Transverse colon (tissue), 4 donors: ENCODE measurements around the gene GAS2L2.

Experiments
- EP300 ChIP-seq: sonication (generic); formaldehyde crosslinking; IDR thresholded peaks from one replicate; pipeline ENCODE4 v1.6.1; 2017; ENCODE audit warnings: antibody characterized with exemption, low read depth
- POLR2A ChIP-seq: fragments of 450-650 bp; IDR thresholded peaks from one replicate; pipeline ENCODE4 v1.6.1; 2016; ENCODE audit warnings: antibody characterized with exemption, mild to moderate bottlenecking, moderate library complexity
- POLR2AphosphoS5 ChIP-seq, 3 donors: sonication (generic); formaldehyde crosslinking; IDR thresholded peaks; one replicate each; pipeline ENCODE4 v1.6.1; 2016; ENCODE audit warnings: antibody characterized with exemption in 3 of 3
- TF ChIP-seq, protein P1 (sequence below), 5 experiments: fragments of 200-600 bp in 3 of 5; fragments of 450-650 bp in 2 of 5; sonication (generic) in 3 of 5; IDR thresholded peaks; 1 replicate in 2 of 5; 2 replicates in 3 of 5; pipeline ENCODE4 v1.5.1; 2016 to 2017; ENCODE audit warnings: antibody characterized with exemption in 5 of 5, inconsistent platforms in 3 of 5, mild to moderate bottlenecking in 2 of 5, moderate library complexity in 1 of 5

DNA sequence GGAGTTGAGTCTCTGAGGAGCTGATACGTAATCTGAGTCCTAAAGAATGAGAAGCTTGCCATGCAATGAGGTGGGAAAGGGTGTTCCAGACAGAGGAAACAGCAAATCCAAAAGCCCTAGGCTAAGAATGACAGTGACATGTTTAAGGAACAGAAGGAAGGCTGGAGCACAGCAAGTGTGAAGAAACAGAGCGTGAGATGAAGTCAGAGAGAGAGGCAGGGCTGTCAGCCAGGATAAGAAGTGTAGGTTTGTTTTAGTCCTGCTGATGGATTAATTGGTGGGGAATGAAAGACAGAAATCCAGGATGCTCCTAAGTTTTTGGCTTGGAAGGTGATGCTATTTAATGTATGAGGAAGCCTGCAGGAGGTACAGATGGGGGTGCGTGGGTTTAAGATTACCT is 27.9 kb upstream of the GAS2L2 start:
- TF ChIP-seq, protein P1, sequence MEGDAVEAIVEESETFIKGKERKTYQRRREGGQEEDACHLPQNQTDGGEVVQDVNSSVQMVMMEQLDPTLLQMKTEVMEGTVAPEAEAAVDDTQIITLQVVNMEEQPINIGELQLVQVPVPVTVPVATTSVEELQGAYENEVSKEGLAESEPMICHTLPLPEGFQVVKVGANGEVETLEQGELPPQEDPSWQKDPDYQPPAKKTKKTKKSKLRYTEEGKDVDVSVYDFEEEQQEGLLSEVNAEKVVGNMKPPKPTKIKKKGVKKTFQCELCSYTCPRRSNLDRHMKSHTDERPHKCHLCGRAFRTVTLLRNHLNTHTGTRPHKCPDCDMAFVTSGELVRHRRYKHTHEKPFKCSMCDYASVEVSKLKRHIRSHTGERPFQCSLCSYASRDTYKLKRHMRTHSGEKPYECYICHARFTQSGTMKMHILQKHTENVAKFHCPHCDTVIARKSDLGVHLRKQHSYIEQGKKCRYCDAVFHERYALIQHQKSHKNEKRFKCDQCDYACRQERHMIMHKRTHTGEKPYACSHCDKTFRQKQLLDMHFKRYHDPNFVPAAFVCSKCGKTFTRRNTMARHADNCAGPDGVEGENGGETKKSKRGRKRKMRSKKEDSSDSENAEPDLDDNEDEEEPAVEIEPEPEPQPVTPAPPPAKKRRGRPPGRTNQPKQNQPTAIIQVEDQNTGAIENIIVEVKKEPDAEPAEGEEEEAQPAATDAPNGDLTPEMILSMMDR (IDR thresholded peaks at IDR 0.05) = no peak
- TF ChIP-seq POLR2A (no peak), POLR2AphosphoS5 (IDR thresholded peaks at IDR 0.05) (no peak), EP300 (no peak)
